DOHH2 (cell line): ENCODE measurements around the gene IRF2BP2.

ENCODE experiments used
- H3F3A ChIP-seq: fragments of 200-600 bp; sonication (generic), shearing (Covaris generic); 2 replicates; pipeline ENCODE4 v1.6.0; 2016; ENCODE audit warnings: antibody characterized with exemption, mild to moderate bottlenecking; ENCODE audit not compliant: control insufficient read depth, insufficient read depth
- H3K27ac ChIP-seq: fragments of 200-600 bp; sonication (generic); 2 replicates; pipeline ENCODE4 v1.5.1; 2014; ENCODE audit warnings: low read depth, mild to moderate bottlenecking, low read length, moderate library complexity
- H3K27me3 ChIP-seq: fragments of 200-600 bp; sonication (generic); 2 replicates; pipeline ENCODE4 v1.6.1; 2014; ENCODE audit warnings: mild to moderate bottlenecking, low read length, mixed read lengths; ENCODE audit not compliant: control insufficient read depth
- H3K36me3 ChIP-seq: fragments of 200-600 bp; sonication (generic); 2 replicates; pipeline ENCODE4 v1.6.1; 2014; ENCODE audit warnings: mild to moderate bottlenecking, low read length, moderate library complexity, mixed read lengths; ENCODE audit not compliant: control insufficient read depth
- H3K4me1 ChIP-seq: fragments of 200-600 bp; sonication (generic); 2 replicates; pipeline ENCODE4 v1.6.1; 2014; ENCODE audit warnings: mild to moderate bottlenecking, low read length, mixed read lengths; ENCODE audit not compliant: control insufficient read depth
- H3K4me2 ChIP-seq: fragments of 200-600 bp; sonication (generic); 2 replicates; pipeline ENCODE4 v1.6.0; 2014; ENCODE audit warnings: mild to moderate bottlenecking, low read length, moderate library complexity
- H3K4me3 ChIP-seq: fragments of 200-600 bp; sonication (generic); 2 replicates; pipeline ENCODE4 v1.5.1; 2014; ENCODE audit warnings: mild to moderate bottlenecking, low read length, mixed read lengths
- H3K79me2 ChIP-seq: fragments of 200-600 bp; sonication (generic); 2 replicates; pipeline ENCODE4 v1.6.1; 2014; ENCODE audit warnings: mild to moderate bottlenecking, low read length, mixed read lengths; ENCODE audit not compliant: control insufficient read depth
- H3K9me2 ChIP-seq: fragments of 200-600 bp; sonication (generic); replicated peaks from 2 replicates; pipeline ENCODE4 v1.6.1; 2014; ENCODE audit warnings: mild to moderate bottlenecking, low read length, mixed read lengths; ENCODE audit not compliant: control insufficient read depth
- H3K9me3 ChIP-seq: fragments of 200-600 bp; sonication (generic); 2 replicates; pipeline ENCODE4 v1.6.1; 2014; ENCODE audit warnings: antibody characterized with exemption, low read length, mixed read lengths; ENCODE audit not compliant: control insufficient read depth, insufficient read depth
- H4K20me1 ChIP-seq: fragments of 200-600 bp; sonication (generic); 2 replicates; pipeline ENCODE4 v1.6.0; 2014; ENCODE audit warnings: low read depth, mild to moderate bottlenecking, antibody characterized with exemption, low read length, moderate library complexity; ENCODE audit not compliant: control insufficient read depth, insufficient read depth
- EZH2phosphoT487 ChIP-seq: fragments of 200-600 bp; sonication (generic); IDR thresholded peaks from 2 replicates; pipeline ENCODE4 v1.6.1; 2017; ENCODE audit warnings: borderline replicate concordance, mild to moderate bottlenecking, antibody characterized with exemption, low read length, moderate library complexity, mixed read lengths
- TF ChIP-seq, protein P1 (sequence below): fragments of 200-600 bp; sonication (generic); IDR thresholded peaks from one replicate; pipeline ENCODE4 v1.5.1; 2014; ENCODE audit warnings: antibody characterized with exemption, mild to moderate bottlenecking, low read depth, low read length; ENCODE audit not compliant: poor library complexity, severe bottlenecking

Gene IRF2BP2

DNA sequence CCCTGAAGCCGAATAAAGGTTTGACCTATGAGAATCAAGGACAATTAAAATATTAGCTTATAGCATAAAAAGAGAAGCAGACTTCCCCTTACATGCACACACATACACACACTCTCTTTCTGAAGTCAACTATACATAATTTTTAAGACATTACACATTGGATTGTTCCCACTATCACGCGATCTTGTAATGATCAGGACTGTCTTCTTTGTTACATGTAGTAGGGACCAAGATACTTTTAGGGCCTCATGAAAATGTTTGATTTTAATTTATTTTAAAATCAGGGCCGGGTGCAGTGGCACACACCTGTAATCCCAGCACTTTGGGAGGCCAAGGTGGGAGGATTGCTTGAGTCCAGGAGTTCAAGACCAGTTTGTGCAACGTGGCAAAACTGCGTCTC is 16.4 kb upstream of the IRF2BP2 start:
- H3K36me3 ChIP-seq = no peaks in the 10 kb centered on the region
- H3K79me2 ChIP-seq = no peaks in the 10 kb centered on the region
- H3F3A ChIP-seq = no peaks in the 10 kb centered on the region
- peaks cover 31% of the 10 kb centered on the region for H3K27me3 ChIP-seq
- peaks cover 10% of the 10 kb centered on the region for H3K4me1 ChIP-seq
- TF ChIP-seq, protein P1, sequence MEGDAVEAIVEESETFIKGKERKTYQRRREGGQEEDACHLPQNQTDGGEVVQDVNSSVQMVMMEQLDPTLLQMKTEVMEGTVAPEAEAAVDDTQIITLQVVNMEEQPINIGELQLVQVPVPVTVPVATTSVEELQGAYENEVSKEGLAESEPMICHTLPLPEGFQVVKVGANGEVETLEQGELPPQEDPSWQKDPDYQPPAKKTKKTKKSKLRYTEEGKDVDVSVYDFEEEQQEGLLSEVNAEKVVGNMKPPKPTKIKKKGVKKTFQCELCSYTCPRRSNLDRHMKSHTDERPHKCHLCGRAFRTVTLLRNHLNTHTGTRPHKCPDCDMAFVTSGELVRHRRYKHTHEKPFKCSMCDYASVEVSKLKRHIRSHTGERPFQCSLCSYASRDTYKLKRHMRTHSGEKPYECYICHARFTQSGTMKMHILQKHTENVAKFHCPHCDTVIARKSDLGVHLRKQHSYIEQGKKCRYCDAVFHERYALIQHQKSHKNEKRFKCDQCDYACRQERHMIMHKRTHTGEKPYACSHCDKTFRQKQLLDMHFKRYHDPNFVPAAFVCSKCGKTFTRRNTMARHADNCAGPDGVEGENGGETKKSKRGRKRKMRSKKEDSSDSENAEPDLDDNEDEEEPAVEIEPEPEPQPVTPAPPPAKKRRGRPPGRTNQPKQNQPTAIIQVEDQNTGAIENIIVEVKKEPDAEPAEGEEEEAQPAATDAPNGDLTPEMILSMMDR = no peak
- no peak for TF ChIP-seq EZH2phosphoT487
- no peak overlapping the region for H3K4me2 ChIP-seq
- no peak overlapping the region for H3K4me3 ChIP-seq
- no peaks in the 10 kb centered on the region for H4K20me1 ChIP-seq
- H3K27ac ChIP-seq = no peak overlapping the region
- no peaks in the 10 kb centered on the region for H3K9me3 ChIP-seq
- H3K9me2 ChIP-seq = no peaks in the 10 kb centered on the region

DNA sequence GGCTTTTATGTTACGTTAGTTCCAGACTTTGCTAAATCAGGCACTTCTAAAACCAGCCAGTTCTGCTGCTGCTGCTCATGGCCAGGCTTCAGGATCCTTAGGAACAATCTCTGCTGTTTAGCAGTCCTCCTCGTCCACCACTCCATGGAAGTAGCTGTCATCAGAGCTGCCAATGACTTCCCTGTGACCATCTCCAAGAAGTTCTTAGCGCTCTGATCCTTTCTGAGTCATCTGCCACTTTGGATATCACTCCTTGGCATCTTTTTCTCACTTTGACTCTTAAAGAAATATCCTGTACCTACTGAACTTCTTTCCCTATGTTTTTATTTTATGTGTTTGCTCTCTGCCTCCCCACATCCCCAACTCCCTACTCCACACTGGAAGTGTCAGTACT is 14.7 kb upstream of the IRF2BP2 start:
- Histone ChIP-seq H3K79me2 (no peaks in the 10 kb centered on the region), H3K36me3 (no peaks in the 10 kb centered on the region), H3K4me3 (no peak overlapping the region), H3K4me2 (no peak overlapping the region), H3F3A (no peaks in the 10 kb centered on the region), H3K27me3 (peaks cover 25% of the 10 kb centered on the region), H3K9me3 (no peaks in the 10 kb centered on the region), H4K20me1 (no peaks in the 10 kb centered on the region), H3K27ac (no peak overlapping the region), H3K4me1 (peaks cover 10% of the 10 kb centered on the region), H3K9me2 (no peaks in the 10 kb centered on the region)
- no peak for TF ChIP-seq EZH2phosphoT487
- TF ChIP-seq, protein P1 = no peak

DNA sequence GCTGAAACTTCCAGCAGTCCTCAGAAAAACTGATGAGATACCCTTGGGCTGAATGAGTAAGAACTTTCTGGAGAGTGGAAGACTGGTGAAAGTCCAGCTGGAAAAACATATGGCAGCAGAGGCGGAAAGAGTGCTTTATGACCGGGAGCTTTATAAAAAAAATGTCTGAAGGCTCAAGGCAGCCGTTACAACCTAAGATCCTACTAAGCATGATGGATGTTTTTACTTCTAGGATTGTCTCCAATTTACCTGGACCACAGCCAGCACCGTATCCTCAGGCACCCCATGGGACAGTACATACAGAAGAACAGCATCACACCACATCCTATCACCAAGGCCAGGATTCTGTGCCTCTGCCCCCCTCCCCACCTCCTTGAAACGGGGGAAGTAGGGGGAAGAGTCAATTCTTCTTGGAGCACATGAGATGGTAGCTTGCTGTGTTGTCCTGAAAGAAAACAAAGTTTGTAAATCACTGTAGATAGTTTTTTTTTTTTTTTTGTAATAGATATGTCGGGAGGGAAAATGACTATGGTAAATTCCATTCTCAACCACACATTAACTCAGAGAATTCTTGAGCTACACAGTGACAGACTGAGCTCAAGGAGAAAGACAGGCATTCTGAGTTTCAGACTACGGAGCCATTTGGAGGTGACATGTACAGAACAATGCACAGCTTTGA is 11.8 kb upstream of the IRF2BP2 start:
- no peak overlapping the region for H3K4me2 ChIP-seq
- H3K27ac ChIP-seq = no peak overlapping the region
- no peaks in the 10 kb centered on the region for H4K20me1 ChIP-seq
- H3K27me3 ChIP-seq = 0 out of 2 replicates have a peak, but pooled peaks cover 2% of the 10 kb centered on the region
- TF ChIP-seq, protein P1 = no peak
- TF ChIP-seq EZH2phosphoT487 = no peak
- no peaks in the 10 kb centered on the region for H3K79me2 ChIP-seq
- H3F3A ChIP-seq = no peaks in the 10 kb centered on the region
- no peak overlapping the region for H3K4me3 ChIP-seq
- no peaks in the 10 kb centered on the region for H3K9me3 ChIP-seq
- H3K9me2 ChIP-seq = no peaks in the 10 kb centered on the region
- peaks cover 15% of the 10 kb centered on the region for H3K4me1 ChIP-seq
- no peaks in the 10 kb centered on the region for H3K36me3 ChIP-seq
